Daoy (cell line): ENCODE measurements around the gene GFI1B. TPM values are rescaled to one million over a fixed set of nuclear protein-coding genes. Genes with fewer than 3 reads are reported as not detected.

Source experiments
- DNase-seq: peaks from one replicate; pipeline ENCODE4 v3.0.0-alpha.2; 2015; ENCODE audit warnings: low read depth
- total RNA-seq: library from RNA; depleted of rRNA; stranded (reverse); fragments of >200 nt; shearing (Covaris generic); gene quantifications from 2 replicates; pipeline ENCODE4 v1.2.3, GENCODE V29; 2014; rRNA removed

Gene GFI1B
- total RNA-seq, 1 experiment from 2014 or later: not detected

- DNase-seq: no peak
These were observed 31.6 kb downstream of the GFI1B start for GRCh38 chr9:133009906-133010582.

- no peak for DNase-seq
These were observed 36.2 kb downstream of the GFI1B start for GRCh38 chr9:133014696-133015095.

GRCh38 chr9:133023117-133023890 lies 44.8 kb downstream of the GFI1B start:
- DNase-seq: peak; percentile 34

- no peak for DNase-seq
These were observed 47.9 kb downstream of the GFI1B start for GRCh38 chr9:133026426-133026825.

- no peak for DNase-seq
These were observed 48.6 kb downstream of the GFI1B start for GRCh38 chr9:133027134-133027533.

- no peak for DNase-seq
These were observed 49.7 kb downstream of the GFI1B start for GRCh38 chr9:133028221-133028620.

GRCh38 chr9:133029994-133030316 lies 51.5 kb downstream of the GFI1B start:
- DNase-seq: no peak

- peak; percentile 98 for DNase-seq
These were observed 52.0 kb downstream of the GFI1B start, which contains the start of gene GTF3C5 for GRCh38 chr9:133030317-133031129. Gene GTF3C5 (plus strand): TSS chr9:133030997. CDS start chr9:133031012, 15 bp downstream.

- no peak for DNase-seq
These were observed 52.6 kb downstream of the GFI1B start for GRCh38 chr9:133031130-133031422.

- peak; percentile 21 for DNase-seq
These were observed 53.0 kb downstream of the GFI1B start for GRCh38 chr9:133031496-133031911.

GRCh38 chr9:133032171-133032570 lies 53.7 kb downstream of the GFI1B start:
- DNase-seq: no peak

- DNase-seq: no peak
These were observed 57.2 kb downstream of the GFI1B start for GRCh38 chr9:133035669-133036068.

- no peak for DNase-seq
These were observed 59.5 kb downstream of the GFI1B start for GRCh38 chr9:133037775-133038515.

- peak; percentile 51 for DNase-seq
These were observed 62.5 kb downstream of the GFI1B start for GRCh38 chr9:133040892-133041479.

Other genes with a start within 250 kb of the GFI1B start
- 0.23 TPM in 1 of 2 replicates, not detected in the other for gene AK8, start 100.4 kb upstream of the GFI1B start, total RNA-seq
- gene SPACA9, start 99.8 kb upstream of the GFI1B start, total RNA-seq: 1.4 and 3.8 TPM in 2 replicates
- 27.7 and 28.9 TPM in 2 replicates for gene TSC1, start 34.1 kb upstream of the GFI1B start, total RNA-seq
- gene GTF3C5, start 52.3 kb downstream of the GFI1B start, total RNA-seq: 118 and 133 TPM in 2 replicates
- 0.18 and 0.29 TPM in 2 replicates for gene CEL, start 83.3 kb downstream of the GFI1B start, total RNA-seq
- gene RALGDS, start 142.5 kb downstream of the GFI1B start, total RNA-seq: 21.5 and 21.8 TPM in 2 replicates
- gene GBGT1, start 185.2 kb downstream of the GFI1B start, total RNA-seq: 6.4 and 13.9 TPM in 2 replicates
- not detected in 2 replicates for gene OBP2B, start 230.6 kb downstream of the GFI1B start, total RNA-seq